ENCODE results near the gene LHFPL5. TPM values are rescaled to one million over a fixed set of nuclear protein-coding genes. Genes with fewer than 3 reads are reported as not detected.

The LHFPL5 gene
- total RNA-seq, 1 experiment from 2014 or later, result 0.42 TPM

DNA sequence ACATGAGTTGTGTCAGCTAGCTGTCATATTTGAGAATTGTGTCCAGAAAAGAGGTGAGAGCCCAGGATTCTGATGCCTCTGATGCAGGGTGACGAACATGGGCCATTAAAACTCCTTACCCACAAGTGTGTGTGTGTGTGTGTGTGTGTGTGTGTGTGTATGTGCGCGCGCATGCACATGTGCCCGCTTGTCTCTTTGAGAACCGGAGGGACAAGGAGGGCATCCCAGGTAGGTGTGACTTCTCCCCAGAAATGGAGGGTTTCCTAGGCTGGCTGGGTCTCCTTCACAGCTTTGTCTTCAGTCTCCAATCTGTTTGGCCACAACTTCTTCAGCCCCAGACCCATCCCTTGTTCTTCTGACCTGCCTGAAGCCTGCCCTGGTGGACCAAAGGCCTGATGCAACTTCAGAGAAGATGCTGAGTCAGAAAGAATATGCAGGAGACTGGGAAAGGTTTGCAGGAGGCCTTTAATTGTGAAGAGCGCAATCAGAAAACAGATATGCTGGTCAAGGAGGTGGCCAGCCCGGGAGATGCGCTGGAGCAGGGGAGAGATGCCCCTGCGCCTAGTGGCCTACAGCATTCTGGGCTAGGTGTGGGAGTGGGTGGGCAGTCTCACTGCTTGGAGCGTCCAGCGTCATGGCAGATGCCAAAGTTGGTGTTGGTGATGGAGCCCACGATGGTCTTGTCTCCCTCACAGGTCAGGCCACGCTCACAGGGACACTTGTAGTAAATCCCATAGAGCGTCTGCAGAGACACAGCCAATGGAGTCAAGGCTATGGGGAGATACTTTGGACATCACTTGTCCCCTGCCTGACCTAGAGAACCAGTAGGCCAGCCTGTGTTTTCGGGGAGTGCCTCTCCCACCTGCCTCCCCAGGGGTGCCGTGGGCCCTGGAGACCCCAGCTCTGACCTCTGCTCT, 10.4 kb upstream of the LHFPL5 start:
- Mint-ChIP-seq H3K4me1 (ENCODE audit: low read depth, unreplicated experiment) (no peaks in the 10 kb centered on the region), H3K4me3 (ENCODE audit: low read depth, unreplicated experiment) (no peak overlapping the region), H3K9me3 (ENCODE audit: low read depth, unreplicated experiment) (no peaks in the 10 kb centered on the region), H3K27me3 (ENCODE audit: unreplicated experiment) (peaks cover 34% of the 10 kb centered on the region), H3K27ac (ENCODE audit: unreplicated experiment) (no peak overlapping the region), H3K36me3 (ENCODE audit: insufficient read depth, unreplicated experiment) (no peaks in the 10 kb centered on the region)
- CTCF ChIA-PET, result interaction anchor here (0.7 kb wide), 1 partner anchor 700 kb away, joined by 3 read pairs; no protein-coding TSS in a partner anchor
- DNase-seq, result no peak
- intact Hi-C loops (cut with micrococcal nuclease; ENCODE audit: unreplicated experiment), result no loop called here
- BruUV-seq (replicated peaks), result no TSS peak
- TF ChIP-seq, protein P1, sequence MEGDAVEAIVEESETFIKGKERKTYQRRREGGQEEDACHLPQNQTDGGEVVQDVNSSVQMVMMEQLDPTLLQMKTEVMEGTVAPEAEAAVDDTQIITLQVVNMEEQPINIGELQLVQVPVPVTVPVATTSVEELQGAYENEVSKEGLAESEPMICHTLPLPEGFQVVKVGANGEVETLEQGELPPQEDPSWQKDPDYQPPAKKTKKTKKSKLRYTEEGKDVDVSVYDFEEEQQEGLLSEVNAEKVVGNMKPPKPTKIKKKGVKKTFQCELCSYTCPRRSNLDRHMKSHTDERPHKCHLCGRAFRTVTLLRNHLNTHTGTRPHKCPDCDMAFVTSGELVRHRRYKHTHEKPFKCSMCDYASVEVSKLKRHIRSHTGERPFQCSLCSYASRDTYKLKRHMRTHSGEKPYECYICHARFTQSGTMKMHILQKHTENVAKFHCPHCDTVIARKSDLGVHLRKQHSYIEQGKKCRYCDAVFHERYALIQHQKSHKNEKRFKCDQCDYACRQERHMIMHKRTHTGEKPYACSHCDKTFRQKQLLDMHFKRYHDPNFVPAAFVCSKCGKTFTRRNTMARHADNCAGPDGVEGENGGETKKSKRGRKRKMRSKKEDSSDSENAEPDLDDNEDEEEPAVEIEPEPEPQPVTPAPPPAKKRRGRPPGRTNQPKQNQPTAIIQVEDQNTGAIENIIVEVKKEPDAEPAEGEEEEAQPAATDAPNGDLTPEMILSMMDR (IDR thresholded peaks at IDR 0.05; ENCODE audit: unreplicated experiment), result no peak

- Mint-ChIP-seq H3K36me3 (ENCODE audit: insufficient read depth, unreplicated experiment) (no peaks in the 10 kb centered on the region), H3K27me3 (ENCODE audit: unreplicated experiment) (peaks cover 26% of the 10 kb centered on the region), H3K4me3 (ENCODE audit: low read depth, unreplicated experiment) (no peak overlapping the region), H3K27ac (ENCODE audit: unreplicated experiment) (no peak overlapping the region), H3K9me3 (ENCODE audit: low read depth, unreplicated experiment) (no peaks in the 10 kb centered on the region), H3K4me1 (ENCODE audit: low read depth, unreplicated experiment) (no peaks in the 10 kb centered on the region)
- DNase-seq, result no peak
- TF ChIP-seq, protein P1 (IDR thresholded peaks at IDR 0.05; ENCODE audit: unreplicated experiment), result no peak
- intact Hi-C loops (cut with micrococcal nuclease; ENCODE audit: unreplicated experiment), result no loop called here
- BruUV-seq (replicated peaks), result no TSS peak
- CTCF ChIA-PET, result no interaction called here
Measured at GRCh38 chr6:35795453-35796071, 9.6 kb upstream of the LHFPL5 start.

- CTCF ChIA-PET, result interaction anchor here (1.0 to 1.2 kb wide), 2 partner anchors 9 to 41 kb away, joined by 3 read pairs; no protein-coding TSS in a partner anchor
- TF ChIP-seq, protein P1 (IDR thresholded peaks at IDR 0.05; ENCODE audit: unreplicated experiment), result no peak
- BruUV-seq (replicated peaks), result no TSS peak
- no peaks in the 10 kb centered on the region for H3K9me3 Mint-ChIP-seq (ENCODE audit: low read depth, unreplicated experiment)
- no peaks in the 10 kb centered on the region for H3K4me1 Mint-ChIP-seq (ENCODE audit: low read depth, unreplicated experiment)
- peaks cover 22% of the 10 kb centered on the region for H3K27me3 Mint-ChIP-seq (ENCODE audit: unreplicated experiment)
- H3K27ac Mint-ChIP-seq (ENCODE audit: unreplicated experiment), result no peak overlapping the region
- intact Hi-C loops (cut with micrococcal nuclease; ENCODE audit: unreplicated experiment), result no loop called here
- no peaks in the 10 kb centered on the region for H3K36me3 Mint-ChIP-seq (ENCODE audit: insufficient read depth, unreplicated experiment)
- H3K4me3 Mint-ChIP-seq (ENCODE audit: low read depth, unreplicated experiment), result no peak overlapping the region
- no peak for DNase-seq
Measured at GRCh38 chr6:35796236-35796635, 8.9 kb upstream of the LHFPL5 start.

GRCh38 chr6:35797837-35798526, 7.2 kb upstream of the LHFPL5 start:
- CTCF ChIA-PET, result interaction anchor here (1.5 kb wide), 1 partner anchor 12 kb away, joined by 6 read pairs; no protein-coding TSS in a partner anchor
- TF ChIP-seq, protein P1 (IDR thresholded peaks at IDR 0.05; ENCODE audit: unreplicated experiment), result no peak
- no TSS peak for BruUV-seq (replicated peaks)
- Mint-ChIP-seq H3K36me3 (ENCODE audit: insufficient read depth, unreplicated experiment) (no peaks in the 10 kb centered on the region), H3K4me3 (ENCODE audit: low read depth, unreplicated experiment) (no peak overlapping the region), H3K27me3 (ENCODE audit: unreplicated experiment) (peaks cover 14% of the 10 kb centered on the region), H3K4me1 (ENCODE audit: low read depth, unreplicated experiment) (no peaks in the 10 kb centered on the region), H3K27ac (ENCODE audit: unreplicated experiment) (no peak overlapping the region), H3K9me3 (ENCODE audit: low read depth, unreplicated experiment) (no peaks in the 10 kb centered on the region)
- intact Hi-C loops (cut with micrococcal nuclease; ENCODE audit: unreplicated experiment), result no loop called here
- no peak for DNase-seq

Data from Calu3 (cell line).